Uterus (tissue), 4 donors: ENCODE measurements around the gene SIT1. TPM values are rescaled to one million over a fixed set of nuclear protein-coding genes. Genes with fewer than 3 reads are reported as not detected.
"Not testable (repeated sequence)": the region's sequence is repeated elsewhere in the genome, so short reads cannot be mapped to it uniquely, and the experiment has no call there.

Experiments
- DNase-seq, 2 donors: peaks; one replicate each; pipeline ENCODE4 v3.0.0-alpha.2; 2019 to 2020
- H3K27ac ChIP-seq, 2 donors: fragments of 200-600 bp; sonication (generic); 1 replicate in 1 of 2; 2 replicates in 1 of 2; pipeline ENCODE4 v1.5.1; 2016 to 2018
- H3K27me3 ChIP-seq, 2 donors: fragments of 200-600 bp; sonication (generic); one replicate each; pipeline ENCODE4 v1.5.1; 2018 to 2019; ENCODE audit warnings: control low read depth in 1 of 2
- H3K36me3 ChIP-seq, 2 donors: fragments of 200-600 bp; sonication (generic); one replicate each; pipeline ENCODE4 v1.5.1; 2019; ENCODE audit warnings: control low read depth in 1 of 2
- H3K4me1 ChIP-seq, 2 donors: fragments of 200-600 bp; sonication (generic); one replicate each; pipeline ENCODE4 v1.5.1; 2018 to 2019; ENCODE audit warnings: control low read depth in 1 of 2
- H3K4me3 ChIP-seq, 2 donors: fragments of 200-600 bp; sonication (generic); 1 replicate in 1 of 2; 2 replicates in 1 of 2; pipeline ENCODE4 v1.5.1; 2018 to 2019; ENCODE audit warnings: mild to moderate bottlenecking in 1 of 2
- H3K9me3 ChIP-seq, 2 donors: fragments of 200-600 bp; sonication (generic); one replicate each; pipeline ENCODE4 v1.5.1; 2019; ENCODE audit warnings: control low read depth in 1 of 2
- POLR2A ChIP-seq, 2 donors: fragments of 450-650 bp; IDR thresholded peaks; one replicate each; pipeline ENCODE4 v1.6.1; 2016; ENCODE audit warnings: antibody characterized with exemption in 2 of 2, mild to moderate bottlenecking in 1 of 2, moderate library complexity in 1 of 2
- intact Hi-C: fragments of 100-400 bp; cut with DNase I; formaldehyde crosslinking; loops from one replicate; pipeline ENCODE4 v1.15.1; 2023; ENCODE audit warnings: low total_unique reads
- total RNA-seq, 4 donors: library from RNA; depleted of rRNA in 3 of 4; stranded (reverse); fragments of >200 nt in 3 of 4; gene quantifications; one replicate each; pipeline versions ENCODE4 v1.1.0 to v1.2.4, GENCODE V29; 2014 to 2023
- TF ChIP-seq, protein P1 (sequence below), 4 experiments: fragments of 200-600 bp in 2 of 4; fragments of 450-650 bp in 2 of 4; sonication (generic) in 2 of 4; IDR thresholded peaks; one replicate each; pipeline ENCODE4 v1.5.1; 2016 to 2019; ENCODE audit warnings: antibody characterized with exemption in 4 of 4, mild to moderate bottlenecking in 2 of 4, moderate library complexity in 1 of 4
- donor health status: DM: yes; HTN: yes; CAD: no.

The SIT1 gene
- total RNA-seq, 4 donors from 2014 or later, result 0.21 to 0.51 TPM; not detected in 2

DNA sequence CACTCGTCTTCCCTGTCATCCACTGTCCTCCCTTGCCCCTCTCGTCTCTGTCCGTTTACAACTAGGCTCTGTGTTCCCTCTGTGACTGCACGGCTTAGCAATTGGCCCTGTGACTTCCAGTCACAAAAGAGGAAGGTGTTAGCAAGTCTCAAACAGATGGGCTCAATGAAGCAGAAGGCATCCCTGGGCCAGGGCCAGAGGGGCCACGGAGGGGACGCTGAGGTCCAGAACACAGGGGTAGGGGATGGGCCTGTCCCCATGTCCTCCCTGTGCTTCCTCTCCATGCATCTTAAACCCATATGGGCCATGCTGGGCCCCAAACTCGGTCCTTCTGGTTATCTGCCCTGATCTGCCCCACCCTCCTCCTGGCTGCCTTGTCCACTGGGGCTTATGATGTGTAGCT lies 32.4 kb downstream of the SIT1 start, which contains the start of gene CD72:
Gene CD72, minus strand, starts transcription at position 89 of the 403 bp plus-strand sequence. CDS start 110 bp downstream, outside the sequence.
- H3K36me3 ChIP-seq, result no peaks in the 10 kb centered on the region
- no peaks in the 10 kb centered on the region for H3K4me1 ChIP-seq
- intact Hi-C loops, result no loop called here
- no peaks in the 10 kb centered on the region for H3K27me3 ChIP-seq
- DNase-seq, result no peak
- no peaks in the 10 kb centered on the region for H3K9me3 ChIP-seq
- no peak within 1 kb of the TSS for H3K27ac ChIP-seq
- no peak for TF ChIP-seq POLR2A (IDR thresholded peaks at IDR 0.05)
- TF ChIP-seq, protein P1, sequence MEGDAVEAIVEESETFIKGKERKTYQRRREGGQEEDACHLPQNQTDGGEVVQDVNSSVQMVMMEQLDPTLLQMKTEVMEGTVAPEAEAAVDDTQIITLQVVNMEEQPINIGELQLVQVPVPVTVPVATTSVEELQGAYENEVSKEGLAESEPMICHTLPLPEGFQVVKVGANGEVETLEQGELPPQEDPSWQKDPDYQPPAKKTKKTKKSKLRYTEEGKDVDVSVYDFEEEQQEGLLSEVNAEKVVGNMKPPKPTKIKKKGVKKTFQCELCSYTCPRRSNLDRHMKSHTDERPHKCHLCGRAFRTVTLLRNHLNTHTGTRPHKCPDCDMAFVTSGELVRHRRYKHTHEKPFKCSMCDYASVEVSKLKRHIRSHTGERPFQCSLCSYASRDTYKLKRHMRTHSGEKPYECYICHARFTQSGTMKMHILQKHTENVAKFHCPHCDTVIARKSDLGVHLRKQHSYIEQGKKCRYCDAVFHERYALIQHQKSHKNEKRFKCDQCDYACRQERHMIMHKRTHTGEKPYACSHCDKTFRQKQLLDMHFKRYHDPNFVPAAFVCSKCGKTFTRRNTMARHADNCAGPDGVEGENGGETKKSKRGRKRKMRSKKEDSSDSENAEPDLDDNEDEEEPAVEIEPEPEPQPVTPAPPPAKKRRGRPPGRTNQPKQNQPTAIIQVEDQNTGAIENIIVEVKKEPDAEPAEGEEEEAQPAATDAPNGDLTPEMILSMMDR (IDR thresholded peaks at IDR 0.05), result no peak
- peak within 1 kb of the TSS; percentile 27 to 34 for H3K4me3 ChIP-seq

DNA sequence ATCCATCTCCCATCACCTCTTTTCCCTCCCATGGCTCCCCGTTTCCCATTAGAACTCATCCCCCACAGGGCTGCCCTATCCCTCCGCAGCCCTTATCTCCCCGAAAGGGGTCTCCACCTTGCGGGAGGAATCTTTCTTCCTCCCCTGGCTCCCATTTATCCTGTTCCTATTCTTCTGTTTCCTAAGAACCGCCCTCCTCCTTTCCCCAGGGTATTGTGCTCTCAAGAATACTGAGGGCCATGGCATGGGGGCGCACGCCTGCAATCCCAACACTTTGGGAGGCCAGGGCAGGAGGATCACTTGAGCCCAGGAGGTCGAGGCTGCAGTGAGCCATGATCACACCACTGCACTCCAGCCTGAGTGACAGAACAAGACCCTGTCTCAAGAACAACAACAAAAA lies 33.2 kb downstream of the SIT1 start:
- Histone ChIP-seq H3K9me3 (no peaks in the 10 kb centered on the region), H3K27ac (no peak overlapping the region), H3K36me3 (no peaks in the 10 kb centered on the region), H3K27me3 (no peaks in the 10 kb centered on the region), H3K4me3 (no peak overlapping the region), H3K4me1 (no peaks in the 10 kb centered on the region)
- TF ChIP-seq POLR2A (IDR thresholded peaks at IDR 0.05), result no peak
- TF ChIP-seq, protein P1 (IDR thresholded peaks at IDR 0.05), result no peak
- intact Hi-C loops, result no loop called here
- no peak for DNase-seq

DNA sequence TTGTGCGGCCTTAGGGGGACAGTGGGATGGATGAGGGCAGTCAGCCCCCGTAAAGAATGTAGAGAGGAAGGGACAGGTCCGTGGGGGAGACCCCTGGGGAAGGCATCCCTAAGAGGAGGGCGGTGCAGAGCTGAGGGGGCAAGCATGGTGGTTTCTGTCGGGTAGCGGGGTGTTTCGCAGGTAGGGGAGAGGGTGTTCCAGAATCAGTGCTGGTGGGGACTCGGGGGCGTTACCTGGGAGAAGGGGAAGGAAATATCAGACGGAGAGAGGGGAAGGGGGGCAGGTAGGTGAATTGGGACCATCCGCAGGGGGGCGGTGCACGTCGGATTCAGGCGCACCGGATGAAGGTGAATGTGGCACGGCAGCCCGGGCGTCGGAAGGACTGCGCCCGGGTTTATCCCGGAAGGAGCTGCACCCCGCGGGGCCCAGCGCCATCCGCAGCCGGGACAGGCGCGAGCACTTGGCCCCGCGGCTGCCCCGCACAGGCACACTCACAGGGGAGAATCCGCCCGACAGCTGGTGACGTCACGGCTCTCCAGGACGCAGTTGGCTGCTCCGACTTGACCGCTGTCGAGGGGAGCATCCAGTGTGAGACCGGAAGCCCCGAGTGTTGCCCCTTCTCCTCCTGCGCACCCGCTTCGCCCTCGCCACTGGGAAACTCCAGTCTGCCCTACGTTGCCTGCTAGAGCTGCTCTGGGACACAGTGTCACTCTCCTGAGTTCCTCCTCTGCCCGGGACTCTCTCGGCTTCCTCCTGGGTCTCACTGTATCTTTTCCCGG lies 33.9 kb downstream of the SIT1 start:
- no peaks in the 10 kb centered on the region for H3K4me1 ChIP-seq
- H3K4me3 ChIP-seq, result peak overlapping the region; percentile 27 to 34
- intact Hi-C loops, result no loop called here
- H3K36me3 ChIP-seq, result no peaks in the 10 kb centered on the region
- no peaks in the 10 kb centered on the region for H3K9me3 ChIP-seq
- no peaks in the 10 kb centered on the region for H3K27me3 ChIP-seq
- H3K27ac ChIP-seq, result no peak overlapping the region
- TF ChIP-seq, protein P1 (IDR thresholded peaks at IDR 0.05), result no peak
- TF ChIP-seq POLR2A (IDR thresholded peaks at IDR 0.05), result no peak
- peak; percentile 64 to 68 for DNase-seq

DNA sequence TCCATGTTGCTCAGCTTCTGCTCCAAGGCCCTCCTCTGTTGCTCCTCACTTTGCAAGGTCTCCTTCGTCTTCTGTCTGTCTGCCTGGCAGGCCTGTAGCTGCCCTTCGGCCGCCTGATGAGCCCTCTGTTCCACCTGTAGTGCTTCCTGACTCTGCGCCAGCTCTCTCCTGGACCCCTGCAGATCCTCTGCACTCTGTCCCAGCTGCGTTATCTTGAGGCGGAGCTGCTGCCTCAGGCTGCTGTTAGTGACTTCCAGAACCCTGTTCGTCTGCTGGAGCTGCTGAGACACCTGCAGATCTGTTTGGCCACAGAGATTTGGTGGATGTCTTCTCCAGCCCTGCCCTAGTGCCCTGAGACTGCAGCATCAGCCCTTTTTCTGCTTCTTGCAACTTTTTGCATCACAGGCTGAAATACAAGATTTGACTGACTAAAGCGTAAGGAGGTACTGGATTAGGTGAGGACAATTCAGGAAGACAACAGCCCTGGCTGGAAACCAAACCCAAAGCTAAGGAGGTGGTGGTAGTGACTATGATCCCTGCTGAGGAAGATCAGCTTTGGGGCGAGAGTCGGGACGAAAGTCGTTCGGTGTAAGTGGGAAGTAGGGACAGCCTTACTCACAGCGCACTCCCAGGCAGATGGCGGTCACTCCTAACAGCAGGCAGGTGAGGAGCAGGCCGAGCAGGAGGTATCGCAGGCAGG lies 34.6 kb downstream of the SIT1 start:
- H3K27ac ChIP-seq, result no peak overlapping the region
- H3K4me3 ChIP-seq, result no peak overlapping the region
- H3K9me3 ChIP-seq, result no peaks in the 10 kb centered on the region
- no peak for DNase-seq
- H3K4me1 ChIP-seq, result no peaks in the 10 kb centered on the region
- intact Hi-C loops, result no loop called here
- H3K36me3 ChIP-seq, result no peaks in the 10 kb centered on the region
- H3K27me3 ChIP-seq, result no peaks in the 10 kb centered on the region
- TF ChIP-seq, protein P1 (IDR thresholded peaks at IDR 0.05), result no peak
- no peak for TF ChIP-seq POLR2A (IDR thresholded peaks at IDR 0.05)

DNA sequence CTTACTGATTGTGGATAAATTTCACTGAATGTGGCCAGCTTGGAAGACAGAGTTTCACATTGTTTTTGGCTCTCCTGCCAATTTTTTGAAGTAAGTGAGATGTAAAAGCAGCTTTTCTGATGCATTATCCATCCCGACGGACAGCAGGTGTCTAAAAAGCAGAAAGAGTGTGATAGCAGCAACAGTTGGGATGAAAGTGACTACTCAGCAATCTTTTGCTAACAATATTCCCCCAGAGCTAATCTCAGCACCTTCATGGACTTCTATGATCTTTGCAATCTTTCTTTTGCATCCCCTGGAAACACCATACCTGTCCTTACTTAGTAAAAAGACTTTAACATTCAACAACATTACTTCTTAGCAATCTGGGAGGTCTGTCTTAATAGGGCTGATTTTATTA lies 37.9 kb downstream of the SIT1 start:
- no peaks in the 10 kb centered on the region for H3K27me3 ChIP-seq
- intact Hi-C loops, result no loop called here
- H3K27ac ChIP-seq, result no peak overlapping the region
- no peak for TF ChIP-seq POLR2A (IDR thresholded peaks at IDR 0.05)
- TF ChIP-seq, protein P1 (IDR thresholded peaks at IDR 0.05), result no peak
- H3K4me3 ChIP-seq, result no peak overlapping the region
- no peaks in the 10 kb centered on the region for H3K36me3 ChIP-seq
- no peaks in the 10 kb centered on the region for H3K4me1 ChIP-seq
- no peak for DNase-seq
- no peaks in the 10 kb centered on the region for H3K9me3 ChIP-seq

DNA sequence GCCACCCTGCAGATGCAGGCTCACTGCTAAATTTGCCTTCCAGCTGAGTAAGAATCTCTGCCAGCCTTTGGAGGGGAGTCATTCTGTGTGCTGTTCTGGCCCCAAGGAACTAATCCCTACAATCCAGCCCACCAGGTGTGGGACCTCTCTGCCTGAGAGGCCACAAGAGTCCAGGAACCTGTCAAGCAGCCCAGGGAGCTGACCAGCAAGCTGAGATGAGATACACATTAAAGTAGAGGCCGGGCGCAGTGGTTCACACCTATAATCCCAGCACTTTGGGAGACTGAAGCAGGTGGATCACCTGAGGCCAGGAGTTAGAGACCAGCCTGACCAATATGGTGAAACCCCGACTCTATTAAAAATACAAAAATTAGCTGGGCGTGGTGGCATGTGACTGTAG lies 38.7 kb downstream of the SIT1 start:
- DNase-seq, H3K27me3 ChIP-seq, H3K36me3 ChIP-seq, H3K9me3 ChIP-seq, H3K4me1 ChIP-seq, intact Hi-C loops, H3K27ac ChIP-seq, H3K4me3 ChIP-seq: not testable (repeated sequence)
